ENCODE data around the gene NR1I3.

DNA sequence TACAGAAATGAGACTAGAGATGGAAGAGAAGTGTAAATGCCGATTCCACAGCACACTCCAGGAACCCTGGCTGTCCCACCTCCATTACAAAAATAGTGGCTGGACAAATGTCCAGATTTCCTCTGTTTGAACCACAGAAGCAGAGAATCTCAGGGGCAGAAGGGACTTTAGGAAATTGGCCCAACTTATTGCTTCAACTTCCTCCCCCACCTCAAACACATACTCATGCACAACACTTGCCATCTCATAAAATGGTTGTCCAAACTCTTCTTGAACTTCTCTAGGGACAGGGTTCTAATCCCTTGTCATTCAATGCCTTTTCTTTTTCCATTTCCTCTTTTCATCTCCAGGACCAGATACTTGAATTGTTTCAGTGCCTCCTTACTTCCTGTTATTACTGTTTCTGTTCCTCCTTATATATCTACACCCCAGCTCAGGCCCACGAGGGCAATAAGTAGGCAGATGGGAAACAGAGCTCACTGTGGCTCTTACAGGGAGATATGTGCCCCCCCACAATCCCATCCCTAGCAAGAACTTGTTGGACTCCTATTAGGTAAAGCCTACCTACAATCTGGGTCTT is 52.2 kb downstream of the NR1I3 start:
- TF ChIP-seq CHD2 (IDR thresholded peaks at IDR 0.05; ENCODE audit: low read length, partially characterized antibody) = no peak
- TF ChIP-seq, protein P1, sequence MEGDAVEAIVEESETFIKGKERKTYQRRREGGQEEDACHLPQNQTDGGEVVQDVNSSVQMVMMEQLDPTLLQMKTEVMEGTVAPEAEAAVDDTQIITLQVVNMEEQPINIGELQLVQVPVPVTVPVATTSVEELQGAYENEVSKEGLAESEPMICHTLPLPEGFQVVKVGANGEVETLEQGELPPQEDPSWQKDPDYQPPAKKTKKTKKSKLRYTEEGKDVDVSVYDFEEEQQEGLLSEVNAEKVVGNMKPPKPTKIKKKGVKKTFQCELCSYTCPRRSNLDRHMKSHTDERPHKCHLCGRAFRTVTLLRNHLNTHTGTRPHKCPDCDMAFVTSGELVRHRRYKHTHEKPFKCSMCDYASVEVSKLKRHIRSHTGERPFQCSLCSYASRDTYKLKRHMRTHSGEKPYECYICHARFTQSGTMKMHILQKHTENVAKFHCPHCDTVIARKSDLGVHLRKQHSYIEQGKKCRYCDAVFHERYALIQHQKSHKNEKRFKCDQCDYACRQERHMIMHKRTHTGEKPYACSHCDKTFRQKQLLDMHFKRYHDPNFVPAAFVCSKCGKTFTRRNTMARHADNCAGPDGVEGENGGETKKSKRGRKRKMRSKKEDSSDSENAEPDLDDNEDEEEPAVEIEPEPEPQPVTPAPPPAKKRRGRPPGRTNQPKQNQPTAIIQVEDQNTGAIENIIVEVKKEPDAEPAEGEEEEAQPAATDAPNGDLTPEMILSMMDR (IDR thresholded peaks at IDR 0.05) = no peak
- TF ChIP-seq PHF8 (IDR thresholded peaks at IDR 0.05; ENCODE audit: borderline replicate concordance, low read depth) = no peak
- no peak for TF ChIP-seq SREBF2 (IDR thresholded peaks at IDR 0.05)
- no peak for TF ChIP-seq POLR2A (IDR thresholded peaks at IDR 0.05; ENCODE audit: low read length)
- no peak for TF ChIP-seq EP300 (IDR thresholded peaks at IDR 0.05)
- no peak for TF ChIP-seq NR3C1 (IDR thresholded peaks at IDR 0.05)
